Peyer's patch (tissue), 4 donors: ENCODE data around the gene HDAC9. TPM values are rescaled to one million over a fixed set of nuclear protein-coding genes. Genes with fewer than 3 reads are reported as not detected.

ENCODE experiments used
- DNase-seq, 3 donors: peaks; one replicate each; pipeline ENCODE4 v3.0.0-alpha.2; 2017 to 2019
- H3K27ac ChIP-seq, 4 donors: fragments of 200-600 bp; sonication (generic); one replicate each; pipeline ENCODE4 v1.5.1; 2016 to 2019
- H3K27me3 ChIP-seq, 2 donors: fragments of 200-600 bp; sonication (generic); one replicate each; pipeline ENCODE4 v1.5.1; 2019
- H3K36me3 ChIP-seq, 3 donors: fragments of 200-600 bp; sonication (generic); one replicate each; pipeline ENCODE4 v1.5.1; 2016 to 2019
- H3K4me1 ChIP-seq, 4 donors: fragments of 200-600 bp; sonication (generic); one replicate each; pipeline ENCODE4 v1.5.1; 2016 to 2019
- H3K4me3 ChIP-seq, 4 donors: fragments of 200-600 bp; sonication (generic); 1 replicate in 3 of 4; 2 replicates in 1 of 4; pipeline ENCODE4 v1.5.1; 2016 to 2019; ENCODE audit warnings: mild to moderate bottlenecking in 1 of 4
- H3K9me3 ChIP-seq, 4 donors: fragments of 200-600 bp; sonication (generic); one replicate each; pipeline ENCODE4 v1.5.1; 2016 to 2019; ENCODE audit warnings: mild to moderate bottlenecking in 1 of 4
- POLR2A ChIP-seq, 2 donors: fragments of 450-650 bp; IDR thresholded peaks; one replicate each; pipeline ENCODE4 v1.5.1; 2017; ENCODE audit warnings: antibody characterized with exemption in 2 of 2, mild to moderate bottlenecking in 2 of 2, moderate library complexity in 2 of 2
- total RNA-seq, 4 donors: library from RNA; depleted of rRNA; stranded (reverse); fragments of >200 nt; gene quantifications; one replicate each; pipeline ENCODE4 v1.1.0, GENCODE V29; 2016
- TF ChIP-seq, protein P1 (sequence below), 6 experiments: fragments of 450-650 bp in 4 of 6; fragments of 200-600 bp in 2 of 6; sonication (generic) in 1 of 6; IDR thresholded peaks; one replicate each; pipeline ENCODE4 v1.5.1; 2017 to 2019; ENCODE audit warnings: antibody characterized with exemption in 6 of 6, mild to moderate bottlenecking in 3 of 6, moderate library complexity in 1 of 6

Gene HDAC9
- total RNA-seq, 4 donors from 2014 or later = 0.88 to 75.9 (median 4.4) TPM

DNA sequence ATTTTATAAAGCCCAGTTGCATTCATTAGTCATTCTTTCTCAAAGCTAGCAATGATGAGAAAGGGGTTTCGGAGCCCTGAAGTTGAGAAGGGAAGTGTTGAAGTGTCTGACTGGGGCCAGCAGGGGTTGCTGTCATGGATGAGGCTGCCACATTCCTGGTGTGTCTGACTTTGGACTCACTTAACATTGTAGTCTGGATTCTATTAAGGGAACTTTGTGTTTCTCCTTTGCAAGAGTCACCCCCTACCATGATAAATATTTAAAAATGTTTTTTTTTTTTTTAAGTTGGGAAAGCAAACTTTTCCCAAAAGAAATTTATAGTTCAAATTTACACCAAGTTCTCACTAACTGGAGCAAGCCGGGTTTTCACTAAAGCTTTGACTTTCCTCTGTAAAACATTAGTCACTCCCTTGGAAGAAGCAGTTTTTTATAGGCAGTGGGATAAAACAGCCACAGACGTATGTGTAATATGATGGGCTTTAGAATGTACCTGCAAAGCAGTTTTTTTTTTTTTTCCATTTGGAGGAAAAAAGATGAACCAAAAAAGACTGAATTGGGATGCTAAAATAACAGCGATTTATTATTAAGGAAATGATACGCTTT lies 378.3 kb downstream of the HDAC9 start:
- Histone ChIP-seq H3K4me3 (no peak overlapping the region), H3K27ac (no peak overlapping the region), H3K9me3 (no peaks in the 10 kb centered on the region), H3K36me3 (no peaks in the 10 kb centered on the region), H3K27me3 (no peaks in the 10 kb centered on the region), H3K4me1 (no peaks in the 10 kb centered on the region)
- no peak for TF ChIP-seq POLR2A (IDR thresholded peaks at IDR 0.05)
- TF ChIP-seq, protein P1, sequence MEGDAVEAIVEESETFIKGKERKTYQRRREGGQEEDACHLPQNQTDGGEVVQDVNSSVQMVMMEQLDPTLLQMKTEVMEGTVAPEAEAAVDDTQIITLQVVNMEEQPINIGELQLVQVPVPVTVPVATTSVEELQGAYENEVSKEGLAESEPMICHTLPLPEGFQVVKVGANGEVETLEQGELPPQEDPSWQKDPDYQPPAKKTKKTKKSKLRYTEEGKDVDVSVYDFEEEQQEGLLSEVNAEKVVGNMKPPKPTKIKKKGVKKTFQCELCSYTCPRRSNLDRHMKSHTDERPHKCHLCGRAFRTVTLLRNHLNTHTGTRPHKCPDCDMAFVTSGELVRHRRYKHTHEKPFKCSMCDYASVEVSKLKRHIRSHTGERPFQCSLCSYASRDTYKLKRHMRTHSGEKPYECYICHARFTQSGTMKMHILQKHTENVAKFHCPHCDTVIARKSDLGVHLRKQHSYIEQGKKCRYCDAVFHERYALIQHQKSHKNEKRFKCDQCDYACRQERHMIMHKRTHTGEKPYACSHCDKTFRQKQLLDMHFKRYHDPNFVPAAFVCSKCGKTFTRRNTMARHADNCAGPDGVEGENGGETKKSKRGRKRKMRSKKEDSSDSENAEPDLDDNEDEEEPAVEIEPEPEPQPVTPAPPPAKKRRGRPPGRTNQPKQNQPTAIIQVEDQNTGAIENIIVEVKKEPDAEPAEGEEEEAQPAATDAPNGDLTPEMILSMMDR (IDR thresholded peaks at IDR 0.05) = no peak
- DNase-seq = no peak

DNA sequence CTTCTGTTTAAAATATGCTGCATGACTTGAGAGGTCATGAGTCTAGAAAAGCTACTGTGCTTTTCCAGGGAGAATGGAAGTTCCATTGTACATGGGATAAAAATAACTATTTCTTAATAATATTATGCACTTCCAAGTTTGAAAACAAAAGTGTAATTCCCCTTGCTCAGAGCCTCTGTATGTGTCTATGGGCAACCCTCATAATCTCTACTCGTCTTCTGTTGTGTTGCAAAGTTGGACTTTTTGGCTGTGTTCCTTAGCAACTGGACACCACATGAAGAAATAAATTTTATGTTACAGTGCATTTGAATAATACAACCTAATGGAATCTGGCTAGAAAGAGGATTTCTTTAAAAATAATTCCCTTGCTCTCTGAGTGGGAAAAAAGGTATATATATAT lies 379.3 kb downstream of the HDAC9 start:
- H3K9me3 ChIP-seq = no peaks in the 10 kb centered on the region
- no peak for DNase-seq
- no peaks in the 10 kb centered on the region for H3K27me3 ChIP-seq
- no peak overlapping the region for H3K27ac ChIP-seq
- no peak overlapping the region for H3K4me3 ChIP-seq
- no peaks in the 10 kb centered on the region for H3K4me1 ChIP-seq
- TF ChIP-seq, protein P1 (IDR thresholded peaks at IDR 0.05) = no peak
- no peak for TF ChIP-seq POLR2A (IDR thresholded peaks at IDR 0.05)
- H3K36me3 ChIP-seq = no peaks in the 10 kb centered on the region

DNA sequence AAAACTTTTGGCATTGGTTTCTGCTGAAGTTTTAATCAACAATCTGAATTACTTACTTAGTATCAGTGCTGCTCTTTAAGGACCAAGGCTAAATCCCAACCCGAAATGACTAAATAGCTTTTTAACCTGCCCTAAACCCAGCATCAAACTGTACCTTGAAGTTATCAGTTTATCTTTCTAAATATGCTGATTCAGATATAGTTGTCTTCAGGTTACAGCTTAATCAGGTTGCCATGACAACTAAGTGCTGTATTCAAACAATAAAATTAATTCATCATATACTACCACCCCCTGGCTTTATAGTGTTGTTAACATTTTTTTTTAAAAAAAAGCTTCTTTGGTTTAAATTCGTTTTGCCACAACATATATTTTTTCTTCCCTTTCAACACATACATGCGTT lies 382.3 kb downstream of the HDAC9 start:
- H3K4me1 ChIP-seq = no peaks in the 10 kb centered on the region
- H3K4me3 ChIP-seq = no peak overlapping the region
- no peaks in the 10 kb centered on the region for H3K36me3 ChIP-seq
- H3K9me3 ChIP-seq = no peaks in the 10 kb centered on the region
- no peak for DNase-seq
- TF ChIP-seq, protein P1 (IDR thresholded peaks at IDR 0.05) = no peak
- TF ChIP-seq POLR2A (IDR thresholded peaks at IDR 0.05) = no peak
- H3K27me3 ChIP-seq = no peaks in the 10 kb centered on the region
- no peak overlapping the region for H3K27ac ChIP-seq

DNA sequence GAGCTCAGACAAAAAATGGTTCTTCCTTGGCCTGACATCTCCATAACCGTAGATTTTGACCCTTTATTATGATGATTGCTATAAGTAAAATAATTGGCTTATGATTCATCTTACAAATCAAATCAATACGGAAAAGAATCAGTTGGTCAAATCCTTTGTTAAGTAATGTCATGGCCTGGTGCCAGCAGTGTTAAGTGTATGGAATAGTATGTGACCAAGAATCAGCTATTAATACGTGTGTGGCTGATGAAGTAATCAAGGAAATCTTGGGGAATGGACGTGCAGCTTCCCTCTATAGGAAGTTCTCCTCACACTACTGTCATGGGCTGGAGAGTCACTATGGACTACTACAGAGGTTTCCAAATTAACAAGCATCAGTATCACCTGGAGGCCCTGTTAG lies 391.3 kb downstream of the HDAC9 start:
- H3K27ac ChIP-seq = no peak overlapping the region
- no peak overlapping the region for H3K4me3 ChIP-seq
- TF ChIP-seq POLR2A (IDR thresholded peaks at IDR 0.05) = no peak
- TF ChIP-seq, protein P1 (IDR thresholded peaks at IDR 0.05) = no peak
- H3K36me3 ChIP-seq = no peaks in the 10 kb centered on the region
- DNase-seq = no peak
- H3K27me3 ChIP-seq = no peaks in the 10 kb centered on the region
- H3K4me1 ChIP-seq = no peaks in the 10 kb centered on the region
- no peaks in the 10 kb centered on the region for H3K9me3 ChIP-seq

DNA sequence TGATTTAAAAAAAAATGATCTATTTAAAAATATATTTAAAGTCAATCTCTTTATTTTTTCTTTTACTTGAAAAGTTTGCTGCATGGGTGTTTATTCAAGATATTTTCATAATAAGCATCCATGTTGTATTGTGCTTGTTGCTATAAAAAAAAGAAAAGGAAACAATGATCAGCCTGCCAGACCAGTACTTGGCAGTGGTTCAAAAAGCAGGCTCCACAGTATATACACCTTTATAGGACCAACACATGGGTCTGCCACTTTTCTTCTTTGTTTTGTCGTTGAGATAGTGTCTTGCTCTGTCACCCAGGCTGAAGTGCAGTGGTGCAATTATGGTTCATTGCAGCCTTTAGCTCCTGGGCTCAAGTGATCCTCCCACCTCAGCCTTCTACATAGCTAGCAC lies 393.9 kb downstream of the HDAC9 start:
- Histone ChIP-seq H3K36me3 (no peaks in the 10 kb centered on the region), H3K9me3 (no peaks in the 10 kb centered on the region), H3K27me3 (no peaks in the 10 kb centered on the region), H3K4me1 (no peaks in the 10 kb centered on the region), H3K27ac (no peak overlapping the region), H3K4me3 (no peak overlapping the region)
- DNase-seq = no peak
- TF ChIP-seq, protein P1 (IDR thresholded peaks at IDR 0.05) = no peak
- TF ChIP-seq POLR2A (IDR thresholded peaks at IDR 0.05) = no peak

DNA sequence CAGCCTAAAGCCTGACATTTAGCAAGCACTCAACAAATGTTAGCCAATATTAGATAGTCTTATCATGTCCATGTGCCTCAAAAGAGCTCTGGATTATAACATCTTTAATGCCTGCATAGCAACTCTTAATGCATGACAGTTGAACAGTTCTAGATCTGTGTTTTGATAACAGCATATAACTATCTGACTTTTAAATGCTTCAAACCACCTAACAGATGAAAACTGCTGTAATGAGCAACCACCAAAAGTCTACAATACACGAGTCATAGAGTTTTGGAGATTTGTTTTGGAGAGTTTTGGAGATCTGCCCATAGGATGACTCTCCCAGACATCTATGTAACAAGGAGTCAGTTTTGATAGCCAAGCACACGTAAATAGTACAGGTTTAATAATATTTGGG lies 394.6 kb downstream of the HDAC9 start:
- Histone ChIP-seq H3K27ac (no peak overlapping the region), H3K4me3 (no peak overlapping the region), H3K27me3 (no peaks in the 10 kb centered on the region), H3K9me3 (no peaks in the 10 kb centered on the region), H3K4me1 (no peaks in the 10 kb centered on the region), H3K36me3 (no peaks in the 10 kb centered on the region)
- TF ChIP-seq, protein P1 (IDR thresholded peaks at IDR 0.05) = no peak
- no peak for TF ChIP-seq POLR2A (IDR thresholded peaks at IDR 0.05)
- DNase-seq = no peak
